KMS-11 (cell line): ENCODE data around the gene DCUN1D3.

ENCODE experiments used
- H2AFZ ChIP-seq: fragments of 200-600 bp; sonication (generic); 2 replicates; pipeline ENCODE4 v1.6.1; 2016; ENCODE audit warnings: antibody characterized with exemption, mixed run types, low read depth
- H3K27ac ChIP-seq: fragments of 200-600 bp; sonication (generic); 2 replicates; pipeline ENCODE4 v1.6.1; 2016; ENCODE audit warnings: mild to moderate bottlenecking, mixed run types
- H3K27me3 ChIP-seq: fragments of 200-600 bp; sonication (generic); 2 replicates; pipeline ENCODE4 v1.6.1; 2017; ENCODE audit warnings: mild to moderate bottlenecking, low read depth, mixed run types, moderate library complexity; ENCODE audit not compliant: insufficient read depth
- H3K36me3 ChIP-seq: fragments of 200-600 bp; sonication (generic); 2 replicates; pipeline ENCODE4 v1.6.1; 2017; ENCODE audit warnings: mild to moderate bottlenecking, mixed run types; ENCODE audit not compliant: insufficient read depth
- H3K4me1 ChIP-seq: fragments of 200-600 bp; sonication (generic); 2 replicates; pipeline ENCODE4 v1.6.1; 2016; ENCODE audit warnings: mild to moderate bottlenecking, low read depth, mixed run types; ENCODE audit not compliant: poor library complexity, severe bottlenecking
- H3K4me2 ChIP-seq: fragments of 200-600 bp; sonication (generic); 2 replicates; pipeline ENCODE4 v1.7.0; 2016; ENCODE audit warnings: mild to moderate bottlenecking, mixed run types
- H3K4me3 ChIP-seq: fragments of 200-600 bp; sonication (generic); IDR thresholded peaks from 2 replicates; pipeline ENCODE4 v1.6.1; 2017; ENCODE audit warnings: low read depth, low read length, mixed read lengths; ENCODE audit not compliant: insufficient read depth
- H3K79me2 ChIP-seq: fragments of 200-600 bp; sonication (generic); 2 replicates; pipeline ENCODE4 v1.6.1; 2016; ENCODE audit warnings: low read depth, mixed run types; ENCODE audit not compliant: insufficient read depth
- H3K9ac ChIP-seq: fragments of 200-600 bp; sonication (generic); 2 replicates; pipeline ENCODE4 v1.6.1; 2016; ENCODE audit warnings: mild to moderate bottlenecking, mixed run types
- H4K20me1 ChIP-seq: fragments of 200-600 bp; sonication (generic); 2 replicates; pipeline ENCODE4 v1.6.1; 2016; ENCODE audit warnings: mild to moderate bottlenecking, mixed run types; ENCODE audit not compliant: insufficient read depth
- TF ChIP-seq, protein P1 (sequence below): fragments of 200-600 bp; sonication (generic); conservative IDR thresholded peaks from 2 replicates; pipeline ENCODE4 v1.6.1; 2017; ENCODE audit warnings: low read depth, mild to moderate bottlenecking, antibody characterized with exemption, low read length, moderate library complexity, mixed read lengths

DCUN1D3 gene

DNA sequence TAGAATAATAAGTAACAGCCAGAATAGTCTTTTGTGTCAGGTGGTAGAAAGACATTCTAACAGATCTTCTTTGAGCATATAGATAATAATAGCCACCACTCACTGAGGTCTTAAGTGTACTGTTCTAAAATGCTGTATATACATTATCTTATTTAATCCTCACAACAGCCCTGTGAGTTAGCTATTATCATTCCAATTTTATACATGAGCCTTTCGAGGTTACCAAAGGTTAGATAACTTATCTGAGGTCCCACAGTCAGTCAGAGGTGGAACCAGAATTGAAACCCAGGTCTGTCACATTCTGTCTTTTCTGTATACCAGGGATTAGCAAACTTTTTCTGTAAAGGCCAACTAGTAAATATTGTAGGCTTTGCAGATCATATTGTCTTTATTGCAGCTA, 70.6 kb downstream of the DCUN1D3 start:
- H3K79me2 ChIP-seq = no peaks in the 10 kb centered on the region
- no peaks in the 10 kb centered on the region for H3K4me1 ChIP-seq
- H3K27me3 ChIP-seq = no peaks in the 10 kb centered on the region
- H3K4me3 ChIP-seq = no peak overlapping the region
- H4K20me1 ChIP-seq = no peaks in the 10 kb centered on the region
- TF ChIP-seq, protein P1, sequence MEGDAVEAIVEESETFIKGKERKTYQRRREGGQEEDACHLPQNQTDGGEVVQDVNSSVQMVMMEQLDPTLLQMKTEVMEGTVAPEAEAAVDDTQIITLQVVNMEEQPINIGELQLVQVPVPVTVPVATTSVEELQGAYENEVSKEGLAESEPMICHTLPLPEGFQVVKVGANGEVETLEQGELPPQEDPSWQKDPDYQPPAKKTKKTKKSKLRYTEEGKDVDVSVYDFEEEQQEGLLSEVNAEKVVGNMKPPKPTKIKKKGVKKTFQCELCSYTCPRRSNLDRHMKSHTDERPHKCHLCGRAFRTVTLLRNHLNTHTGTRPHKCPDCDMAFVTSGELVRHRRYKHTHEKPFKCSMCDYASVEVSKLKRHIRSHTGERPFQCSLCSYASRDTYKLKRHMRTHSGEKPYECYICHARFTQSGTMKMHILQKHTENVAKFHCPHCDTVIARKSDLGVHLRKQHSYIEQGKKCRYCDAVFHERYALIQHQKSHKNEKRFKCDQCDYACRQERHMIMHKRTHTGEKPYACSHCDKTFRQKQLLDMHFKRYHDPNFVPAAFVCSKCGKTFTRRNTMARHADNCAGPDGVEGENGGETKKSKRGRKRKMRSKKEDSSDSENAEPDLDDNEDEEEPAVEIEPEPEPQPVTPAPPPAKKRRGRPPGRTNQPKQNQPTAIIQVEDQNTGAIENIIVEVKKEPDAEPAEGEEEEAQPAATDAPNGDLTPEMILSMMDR = no peak
- H3K27ac ChIP-seq = no peak overlapping the region
- no peak overlapping the region for H3K9ac ChIP-seq
- H2AFZ ChIP-seq = no peak overlapping the region
- no peaks in the 10 kb centered on the region for H3K36me3 ChIP-seq
- H3K4me2 ChIP-seq = no peak overlapping the region

DNA sequence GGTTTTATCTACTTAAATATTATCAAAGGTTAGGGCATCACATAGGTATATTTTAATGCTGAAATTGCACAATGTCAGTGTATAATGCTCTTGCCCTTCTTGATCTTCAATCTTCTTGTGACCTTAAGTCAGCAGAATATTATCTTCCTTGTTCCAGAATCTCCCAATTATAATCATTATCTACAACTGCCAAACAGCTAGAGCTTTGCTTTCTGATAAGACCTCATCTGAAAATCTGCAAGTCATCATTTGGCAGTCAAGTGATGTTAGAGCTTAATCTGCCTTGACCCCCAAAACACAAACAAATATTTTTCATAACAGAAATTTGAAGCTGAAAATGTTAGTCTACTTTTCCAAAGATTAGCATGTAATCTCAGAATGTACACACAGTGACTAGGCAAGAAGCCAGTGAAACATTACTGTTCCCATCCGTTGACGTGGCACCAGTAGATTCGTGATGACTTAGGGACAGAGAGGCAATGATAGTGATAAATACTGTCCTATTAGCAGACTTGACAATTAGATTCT, 74.1 kb downstream of the DCUN1D3 start:
- TF ChIP-seq, protein P1 = no peak
- no peaks in the 10 kb centered on the region for H3K79me2 ChIP-seq

DNA sequence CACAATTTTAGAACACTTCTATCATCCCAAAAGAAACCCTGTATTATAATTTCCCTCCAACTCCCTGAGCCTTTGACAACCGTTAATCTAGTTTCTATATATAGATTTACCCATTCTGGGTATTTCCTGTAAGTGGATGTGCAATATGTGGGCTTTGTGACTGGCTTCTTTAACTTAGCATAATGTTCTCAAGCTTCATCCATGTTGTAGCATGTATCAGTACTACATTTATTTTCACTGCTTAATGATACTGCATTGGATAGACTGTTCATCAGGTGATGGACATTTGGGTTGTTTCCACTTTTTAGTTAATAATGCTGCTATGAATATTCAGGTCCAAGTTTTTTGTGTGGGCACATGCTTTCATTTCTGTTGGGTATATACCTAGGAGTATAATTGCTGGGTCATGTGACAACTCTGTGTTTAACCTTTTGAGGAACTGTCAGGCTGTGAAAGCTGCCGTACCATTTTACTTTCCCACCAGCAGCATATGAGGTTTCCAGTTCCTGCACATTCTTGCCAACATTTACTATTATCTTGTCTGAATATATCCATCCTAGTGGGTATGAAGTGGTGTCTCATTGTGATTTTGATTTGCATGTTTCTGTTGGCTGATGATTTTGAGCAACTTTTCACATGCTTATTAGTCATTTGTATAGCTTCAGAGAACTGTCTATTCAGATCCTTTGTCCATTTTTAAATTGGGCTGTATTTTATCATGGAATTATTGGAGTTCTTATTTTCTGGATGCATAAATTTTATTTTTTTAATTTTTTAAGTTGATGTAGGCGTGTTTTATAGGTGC, 77.4 kb downstream of the DCUN1D3 start:
- H3K79me2 ChIP-seq = no peaks in the 10 kb centered on the region
- no peak overlapping the region for H3K4me3 ChIP-seq
- H3K4me2 ChIP-seq = no peak overlapping the region
- no peak overlapping the region for H3K27ac ChIP-seq
- no peaks in the 10 kb centered on the region for H3K27me3 ChIP-seq
- H3K4me1 ChIP-seq = no peaks in the 10 kb centered on the region
- no peak overlapping the region for H2AFZ ChIP-seq
- no peaks in the 10 kb centered on the region for H3K36me3 ChIP-seq
- TF ChIP-seq, protein P1 = no peak
- no peaks in the 10 kb centered on the region; the same call in 1 of the 2 replicates for H4K20me1 ChIP-seq
- H3K9ac ChIP-seq = no peak overlapping the region

More for the DNA sequence above, 74.1 kb downstream of the DCUN1D3 start:
- H4K20me1 ChIP-seq = no peaks in the 10 kb centered on the region; the same call in 1 of the 2 replicates
- H3K4me1 ChIP-seq = no peaks in the 10 kb centered on the region
- no peak overlapping the region for H3K27ac ChIP-seq
- no peak overlapping the region for H3K9ac ChIP-seq
- H3K4me3 ChIP-seq = no peak overlapping the region
- H3K4me2 ChIP-seq = no peak overlapping the region
- H3K36me3 ChIP-seq = no peaks in the 10 kb centered on the region
- no peaks in the 10 kb centered on the region for H3K27me3 ChIP-seq
- H2AFZ ChIP-seq = no peak overlapping the region

DNA sequence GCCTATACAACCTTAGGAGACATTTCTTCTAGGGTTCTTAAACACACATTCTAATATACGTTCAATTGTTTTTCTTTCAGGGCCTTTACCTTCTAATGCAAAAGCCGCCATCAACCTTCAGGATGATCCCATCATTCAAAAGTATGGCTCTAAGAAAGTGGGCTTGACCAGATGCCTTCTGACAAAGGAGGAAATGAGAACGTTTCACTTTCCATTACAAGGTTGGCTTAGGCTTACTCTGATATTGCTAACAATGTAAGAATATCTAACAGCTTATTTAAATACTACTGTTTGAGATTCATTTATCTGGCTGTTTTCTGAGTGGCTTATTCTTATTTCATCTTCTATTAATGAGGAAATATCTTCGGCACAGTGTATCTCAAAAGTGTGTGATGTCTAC, 78.5 kb downstream of the DCUN1D3 start:
- TF ChIP-seq, protein P1 = no peak
- Histone ChIP-seq H3K27me3 (no peaks in the 10 kb centered on the region), H3K4me1 (no peaks in the 10 kb centered on the region), H3K4me2 (no peak overlapping the region), H3K4me3 (no peak overlapping the region), H3K36me3 (no peaks in the 10 kb centered on the region), H3K9ac (no peak overlapping the region), H2AFZ (no peak overlapping the region), H3K79me2 (no peaks in the 10 kb centered on the region), H3K27ac (no peak overlapping the region), H4K20me1 (no peaks in the 10 kb centered on the region; the same call in 1 of the 2 replicates)
